A549 (cell line): ENCODE measurements around the gene PLIN5. TPM values are rescaled to one million over a fixed set of nuclear protein-coding genes. Genes with fewer than 3 reads are reported as not detected.

ENCODE experiments used
- ATAC-seq, 2 experiments: fragments of 200-7000 bp in 1 of 2; fragments of >200 bp in 1 of 2; cut with Nextera tagmentation in 1 of 2; cut with Tn5 transposase in 1 of 2; 3 replicates each; pipeline versions ENCODE4 v1.8.0 to v1.9.1; 2018 to 2020; ENCODE audit warnings: mild to moderate bottlenecking in 1 of 2, moderate library complexity in 1 of 2
- CTCF ChIA-PET: fragments of 300-600 bp; sonication (Branson Sonifier 250); formaldehyde crosslinking; extraction: SDS; loops from one replicate; lab custom pipeline; 2021; ENCODE audit warnings: antibody characterized with exemption, inconsistent platforms; lab: Yijun Ruan, JAX
- POLR2A ChIA-PET: fragments of 350-600 bp; formaldehyde crosslinking; extraction: SDS; loops from one replicate; lab custom pipeline; 2021; ENCODE audit warnings: antibody characterized with exemption, inconsistent platforms; lab: Yijun Ruan, JAX
- DNase-seq, 2 experiments: peaks; one replicate each; pipeline versions ENCODE4 v3.0.0 to v3.0.0-alpha.2; 2011 to 2016; ENCODE audit warnings: low read depth in 1 of 2, low spot score in 1 of 2
- FAIRE-seq: peaks from 2 replicates; lab custom pipeline; 2011; peaks lifted over from hg19 to GRCh38; lab: Jason Lieb, UNC
- H3K27ac ChIP-seq, 2 experiments: fragments of >200 bp; sonication (Bioruptor Twin); formaldehyde crosslinking; 3 replicates each; pipeline ENCODE4 v1.5.1; 2016 to 2017
- H3K4me1 ChIP-seq: fragments of >200 bp; sonication (Bioruptor Twin); formaldehyde crosslinking; 3 replicates; pipeline ENCODE4 v1.6.1; 2016
- H3K4me2 ChIP-seq: fragments of >200 bp; sonication (Bioruptor Twin); formaldehyde crosslinking; 3 replicates; pipeline ENCODE4 v1.6.1; 2016
- H3K4me3 ChIP-seq: fragments of >200 bp; sonication (Bioruptor Twin); formaldehyde crosslinking; 3 replicates; pipeline ENCODE4 v1.5.1; 2016
- H3K9me3 ChIP-seq: fragments of >200 bp; sonication (Bioruptor Twin); formaldehyde crosslinking; 3 replicates; pipeline ENCODE4 v1.6.1; 2016
- CHD4 ChIP-seq: fragments of 200-600 bp; sonication (generic); IDR thresholded peaks from 2 replicates; pipeline ENCODE4 v1.6.1; 2016; ENCODE audit warnings: antibody characterized with exemption, mild to moderate bottlenecking, borderline replicate concordance
- EP300 ChIP-seq, 2 experiments: fragments of >200 bp; sonication (Bioruptor Twin); formaldehyde crosslinking; IDR thresholded peaks; 2 replicates in 1 of 2; 3 replicates in 1 of 2; pipeline ENCODE4 v1.6.1; 2016 to 2017
- FOSL2 ChIP-seq, 2 experiments: fragments of 450-650 bp in 1 of 2; fragments of >200 bp in 1 of 2; sonication (Bioruptor Twin) in 1 of 2; formaldehyde crosslinking; IDR thresholded peaks; 2 replicates each; pipeline versions ENCODE4 v1.5.0 to v1.6.1; 2016 to 2020; ENCODE audit warnings: mild to moderate bottlenecking in 1 of 2, moderate library complexity in 1 of 2
- HDAC2 ChIP-seq: fragments of 200-600 bp; sonication (generic); IDR thresholded peaks from 2 replicates; pipeline ENCODE4 v1.6.1; 2016
- KDM1A ChIP-seq: fragments of 200-600 bp; sonication (generic); IDR thresholded peaks from 2 replicates; pipeline ENCODE4 v1.6.1; 2016; ENCODE audit warnings: low read depth, mild to moderate bottlenecking
- MAFK ChIP-seq: fragments of 450-650 bp; IDR thresholded peaks from 2 replicates; pipeline ENCODE4 v1.6.1; 2014; ENCODE audit not compliant: partially characterized antibody
- MAZ ChIP-seq: fragments of 150-350 bp; IDR thresholded peaks from 2 replicates; pipeline ENCODE4 v1.6.1; 2014; ENCODE audit warnings: antibody characterized with exemption, low read depth, low read length, borderline replicate concordance
- PHF8 ChIP-seq: fragments of 200-600 bp; sonication (generic); IDR thresholded peaks from 2 replicates; pipeline ENCODE4 v1.6.1; 2016; ENCODE audit warnings: low read depth, mild to moderate bottlenecking, antibody characterized with exemption, moderate library complexity, borderline replicate concordance
- POLR2A ChIP-seq: IDR thresholded peaks from 2 replicates; pipeline ENCODE4 v1.6.1; 2012; ENCODE audit warnings: mild to moderate bottlenecking, low read length
- POLR2AphosphoS2 ChIP-seq: conservative IDR thresholded peaks from 2 replicates; pipeline ENCODE4 v1.6.1; 2012; ENCODE audit warnings: low read length, improper control_type of control experiment, inconsistent platforms
- RAD21 ChIP-seq, 2 experiments: fragments of >200 bp in 1 of 2; sonication (Bioruptor Twin) in 1 of 2; formaldehyde crosslinking in 1 of 2; IDR thresholded peaks in 1 of 2; conservative IDR thresholded peaks in 1 of 2; 2 replicates in 1 of 2; 3 replicates in 1 of 2; pipeline ENCODE4 v1.6.1; 2012 to 2018; ENCODE audit warnings: inconsistent platforms in 1 of 2
- SMC3 ChIP-seq: fragments of >200 bp; sonication (Bioruptor Twin); formaldehyde crosslinking; IDR thresholded peaks from 3 replicates; pipeline ENCODE4 v1.6.1; 2018; ENCODE audit warnings: inconsistent platforms
- SREBF2 ChIP-seq: fragments of 450-650 bp; IDR thresholded peaks from 2 replicates; pipeline ENCODE4 v1.6.1; 2014; ENCODE audit warnings: mild to moderate bottlenecking, moderate library complexity
- ZFP36 ChIP-seq: fragments of 450-650 bp; IDR thresholded peaks from 2 replicates; pipeline ENCODE4 v1.6.1; 2014; ENCODE audit warnings: borderline replicate concordance; ENCODE audit not compliant: partially characterized antibody
- WGBS: methylation state at CpG from one replicate; pipeline ENCODE4 v1.1.6; 2017; ENCODE audit errors: missing lambda C conversion rate; 5-methylcytosine and 5-hydroxymethylcytosine counted together
- polyA plus RNA-seq, 4 experiments: library from polyadenylated mRNA; depleted of rRNA in 3 of 4; stranded (reverse); fragments of >200 nt; fragmentation: RNase III in 1 of 4; extraction: RNeasy Plus Mini Kit Qiagen cat#74134 plus additional on column Dnase treatment in 1 of 4; gene quantifications; 2 replicates in 3 of 4; 3 replicates in 1 of 4; pipeline ENCODE4 v1.2.3, GENCODE V29; 2011 to 2017
- TF ChIP-seq, protein P1 (sequence below): IDR thresholded peaks from 2 replicates; pipeline ENCODE4 v1.6.1; 2012; ENCODE audit warnings: low read depth, borderline replicate concordance
- TF ChIP-seq, protein P2 (sequence below): fragments of >200 bp; sonication (Bioruptor Twin); formaldehyde crosslinking; IDR thresholded peaks from 3 replicates; pipeline ENCODE4 v1.6.1; 2016
- TF ChIP-seq, protein P3 (sequence below): IDR thresholded peaks from 2 replicates; pipeline ENCODE4 v1.6.1; 2012
- TF ChIP-seq, protein P4 (sequence below): fragments of >200 bp; sonication (Bioruptor Twin); formaldehyde crosslinking; IDR thresholded peaks from 3 replicates; pipeline ENCODE4 v1.5.1; 2016
- TF ChIP-seq, protein P5 (sequence below): fragments of 250-450 bp; sonication (Bioruptor Pico); IDR thresholded peaks from 2 replicates; pipeline ENCODE4 v1.5.0; 2021; ENCODE audit warnings: mild to moderate bottlenecking, moderate library complexity, borderline replicate concordance

PLIN5 gene
- polyA plus RNA-seq, 2 of the 4 experiments (the other 2 are of a cell fraction): 0.08 to 0.25 TPM

DNA sequence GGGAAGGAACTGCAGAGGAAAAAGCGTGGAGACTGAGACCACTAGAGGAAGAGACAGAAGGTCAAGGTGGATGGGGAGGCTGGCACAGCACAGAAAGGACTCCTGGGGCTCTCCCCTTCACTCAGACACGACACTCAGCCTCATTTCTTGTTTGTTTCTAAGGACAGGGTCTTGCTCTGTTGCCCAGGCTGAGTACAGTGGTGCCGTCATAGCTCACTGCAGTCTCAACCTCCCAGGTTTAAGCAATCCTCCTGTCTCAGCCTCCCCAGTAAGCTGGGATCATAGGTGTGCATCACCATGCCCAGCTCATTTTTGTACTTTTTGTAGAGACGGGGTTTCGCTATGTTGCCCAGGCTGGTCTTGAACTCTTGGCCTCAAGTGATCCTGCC lies 35.9 kb upstream of the PLIN5 start (continued):
- TF ChIP-seq, protein P1, sequence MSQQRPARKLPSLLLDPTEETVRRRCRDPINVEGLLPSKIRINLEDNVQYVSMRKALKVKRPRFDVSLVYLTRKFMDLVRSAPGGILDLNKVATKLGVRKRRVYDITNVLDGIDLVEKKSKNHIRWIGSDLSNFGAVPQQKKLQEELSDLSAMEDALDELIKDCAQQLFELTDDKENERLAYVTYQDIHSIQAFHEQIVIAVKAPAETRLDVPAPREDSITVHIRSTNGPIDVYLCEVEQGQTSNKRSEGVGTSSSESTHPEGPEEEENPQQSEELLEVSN: no peak

DNA sequence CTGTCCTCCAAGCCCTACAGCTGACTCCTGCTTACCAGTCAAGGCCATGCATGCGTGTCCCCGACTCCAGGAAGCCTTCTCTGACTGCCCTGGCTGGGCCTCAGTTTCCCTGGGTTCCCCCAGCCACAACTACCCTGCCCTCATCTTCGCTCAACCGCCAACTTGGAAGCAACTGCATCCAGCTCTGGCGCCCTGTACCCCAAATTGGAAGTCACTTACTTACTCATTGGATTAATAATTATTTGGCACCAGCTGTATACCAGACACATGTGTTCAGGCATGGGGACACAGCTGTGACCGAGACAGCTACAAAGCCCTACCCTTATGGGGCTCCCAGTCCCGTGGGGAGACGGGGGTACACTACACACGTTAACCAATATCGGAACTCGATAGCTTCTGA lies 35.4 kb upstream of the PLIN5 start:
- H3K9me3 ChIP-seq: no peaks in the 10 kb centered on the region
- H3K27ac ChIP-seq: no peak overlapping the region
- 83% methylated on average over 11 of the region's 11 CpGs for WGBS
- DNase-seq (no peak), FAIRE-seq (no peak), ATAC-seq (no peak)
- H3K4me3 ChIP-seq: no peak overlapping the region
- ChIA-PET POLR2A (no interaction called here), CTCF (interaction anchor here (0.6 to 11.8 kb wide), 9 partner anchors 9 to 299 kb away, joined by 3 to 118 read pairs (median 4); partner anchors contain the start of gene SEMA6B)
- TF ChIP-seq POLR2AphosphoS2: no peak
- TF ChIP-seq SREBF2: no peak
- no peak for TF ChIP-seq POLR2A
- TF ChIP-seq MAFK: no peak
- peaks cover 18% of the 10 kb centered on the region for H3K4me1 ChIP-seq
- no peak overlapping the region for H3K4me2 ChIP-seq

DNA sequence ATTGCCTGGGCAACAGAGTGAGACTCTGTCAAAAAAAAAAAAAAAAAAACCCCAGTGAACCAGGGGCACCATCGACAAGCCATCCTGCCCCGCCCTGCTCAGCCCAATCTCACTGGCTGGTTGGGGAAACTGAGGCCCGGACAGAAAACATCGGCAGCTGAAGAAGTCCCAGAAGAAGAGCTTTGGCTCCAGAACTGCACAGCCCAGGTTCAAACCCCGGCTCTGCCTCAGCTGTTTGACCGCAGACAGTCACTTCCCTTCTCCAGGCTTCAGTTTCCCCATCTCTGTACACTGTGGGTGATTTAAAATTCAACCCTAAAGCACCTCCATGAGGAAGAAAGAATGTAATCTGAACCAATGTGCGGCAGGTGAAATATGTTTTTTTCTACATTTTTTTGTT lies 33.9 kb upstream of the PLIN5 start:
- POLR2A ChIA-PET: no interaction called here

DNA sequence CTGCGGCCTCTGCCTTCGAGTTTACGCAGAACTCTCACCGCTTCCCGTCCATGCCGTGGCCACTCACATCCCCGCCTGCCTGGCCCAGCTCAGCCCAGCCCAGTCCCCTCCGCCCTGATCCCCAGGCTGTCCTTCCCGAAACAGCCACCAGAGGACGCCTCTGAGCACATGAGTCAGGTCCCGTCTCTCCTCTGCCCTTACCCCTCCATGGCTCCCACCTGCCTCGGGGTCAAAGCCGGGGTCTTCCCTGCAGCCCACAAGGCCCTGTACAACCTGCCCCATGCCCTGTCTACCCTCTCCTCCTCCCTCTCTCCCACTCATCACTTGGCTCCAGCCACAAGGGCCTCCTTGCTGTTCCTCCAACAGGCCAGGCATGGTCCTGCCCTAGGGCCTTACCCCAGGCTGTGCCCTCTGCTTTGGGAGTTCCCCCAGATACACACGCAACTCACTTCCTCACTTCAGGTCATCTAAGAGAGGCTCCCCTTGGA lies 32.6 kb upstream of the PLIN5 start:
- no peak overlapping the region for H3K4me2 ChIP-seq
- ATAC-seq (peak; percentile 85 to 91), DNase-seq (peak in 1 of 2 experiments; percentile 80), FAIRE-seq (no peak)
- peaks cover 8% of the 10 kb centered on the region; the same call in 2 of the 3 replicates for H3K4me1 ChIP-seq
- 39% methylated on average over 6 of the region's 14 CpGs for WGBS
- CTCF ChIA-PET: interaction anchor here (0.7 to 11.8 kb wide), 20 partner anchors 9 to 92 kb away, joined by 3 to 118 read pairs (median 6); partner anchors contain the start of gene SEMA6B
- H3K9me3 ChIP-seq: no peaks in the 10 kb centered on the region
- H3K4me3 ChIP-seq: no peak overlapping the region
- POLR2A ChIA-PET: interaction anchor here (0.9 kb wide), 1 partner anchor 9 kb away, joined by 4 read pairs; the partner anchor contains the start of gene SEMA6B
- H3K27ac ChIP-seq: peak overlapping the region in 1 of 2 experiments; percentile 58; a peak in 2 of 6 replicates
- TF ChIP-seq ZFP36 (peak; percentile 94), KDM1A (peak; percentile 87; the same call in 1 of the 2 replicates), CHD4 (peak; percentile 82; the same call in 1 of the 2 replicates), PHF8 (no peak), SMC3 (peak; percentile 53; the same call in 2 of the 3 replicates), FOSL2 (IDR thresholded peaks at IDR 0.05) (no peak), FOSL2 (CRISPR knock-in tag; IDR thresholded peaks at IDR 0.05) (peak; percentile 72), RAD21 (conservative IDR thresholded peaks at IDR 0.05 in 1 of 2, IDR thresholded peaks at IDR 0.05 in 1 of 2) (peak; percentile 27 to 48; a peak in 4 of 5 replicates)
- TF ChIP-seq, protein P2, sequence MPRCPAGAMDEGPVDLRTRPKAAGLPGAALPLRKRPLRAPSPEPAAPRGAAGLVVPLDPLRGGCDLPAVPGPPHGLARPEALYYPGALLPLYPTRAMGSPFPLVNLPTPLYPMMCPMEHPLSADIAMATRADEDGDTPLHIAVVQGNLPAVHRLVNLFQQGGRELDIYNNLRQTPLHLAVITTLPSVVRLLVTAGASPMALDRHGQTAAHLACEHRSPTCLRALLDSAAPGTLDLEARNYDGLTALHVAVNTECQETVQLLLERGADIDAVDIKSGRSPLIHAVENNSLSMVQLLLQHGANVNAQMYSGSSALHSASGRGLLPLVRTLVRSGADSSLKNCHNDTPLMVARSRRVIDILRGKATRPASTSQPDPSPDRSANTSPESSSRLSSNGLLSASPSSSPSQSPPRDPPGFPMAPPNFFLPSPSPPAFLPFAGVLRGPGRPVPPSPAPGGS: no peak
- TF ChIP-seq, protein P3, sequence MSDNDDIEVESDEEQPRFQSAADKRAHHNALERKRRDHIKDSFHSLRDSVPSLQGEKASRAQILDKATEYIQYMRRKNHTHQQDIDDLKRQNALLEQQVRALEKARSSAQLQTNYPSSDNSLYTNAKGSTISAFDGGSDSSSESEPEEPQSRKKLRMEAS: no peak
- TF ChIP-seq, protein P1: no peak
- TF ChIP-seq, protein P4, sequence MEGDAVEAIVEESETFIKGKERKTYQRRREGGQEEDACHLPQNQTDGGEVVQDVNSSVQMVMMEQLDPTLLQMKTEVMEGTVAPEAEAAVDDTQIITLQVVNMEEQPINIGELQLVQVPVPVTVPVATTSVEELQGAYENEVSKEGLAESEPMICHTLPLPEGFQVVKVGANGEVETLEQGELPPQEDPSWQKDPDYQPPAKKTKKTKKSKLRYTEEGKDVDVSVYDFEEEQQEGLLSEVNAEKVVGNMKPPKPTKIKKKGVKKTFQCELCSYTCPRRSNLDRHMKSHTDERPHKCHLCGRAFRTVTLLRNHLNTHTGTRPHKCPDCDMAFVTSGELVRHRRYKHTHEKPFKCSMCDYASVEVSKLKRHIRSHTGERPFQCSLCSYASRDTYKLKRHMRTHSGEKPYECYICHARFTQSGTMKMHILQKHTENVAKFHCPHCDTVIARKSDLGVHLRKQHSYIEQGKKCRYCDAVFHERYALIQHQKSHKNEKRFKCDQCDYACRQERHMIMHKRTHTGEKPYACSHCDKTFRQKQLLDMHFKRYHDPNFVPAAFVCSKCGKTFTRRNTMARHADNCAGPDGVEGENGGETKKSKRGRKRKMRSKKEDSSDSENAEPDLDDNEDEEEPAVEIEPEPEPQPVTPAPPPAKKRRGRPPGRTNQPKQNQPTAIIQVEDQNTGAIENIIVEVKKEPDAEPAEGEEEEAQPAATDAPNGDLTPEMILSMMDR: peak; percentile 58

More for the DNA sequence above, 33.9 kb upstream of the PLIN5 start:
- no peak for ATAC-seq
- H3K4me1 ChIP-seq: peaks cover 8% of the 10 kb centered on the region; the same call in 2 of the 3 replicates
- CTCF ChIA-PET: interaction anchor here (0.6 to 11.8 kb wide), 9 partner anchors 9 to 137 kb away, joined by 3 to 118 read pairs (median 15); partner anchors contain the start of gene SEMA6B
- no peak for FAIRE-seq
- H3K4me3 ChIP-seq: no peak overlapping the region
- 80% methylated on average over 7 of the region's 7 CpGs for WGBS
- no peak for DNase-seq
- H3K27ac ChIP-seq: no peak overlapping the region
- no peaks in the 10 kb centered on the region for H3K9me3 ChIP-seq
- no peak for TF ChIP-seq EP300 (IDR thresholded peaks at IDR 0.05)
- TF ChIP-seq RAD21 (conservative IDR thresholded peaks at IDR 0.05 in 1 of 2, IDR thresholded peaks at IDR 0.05 in 1 of 2): no peak
- TF ChIP-seq HDAC2: no peak
- TF ChIP-seq POLR2AphosphoS2: no peak
- TF ChIP-seq MAZ: no peak
- TF ChIP-seq, protein P5, sequence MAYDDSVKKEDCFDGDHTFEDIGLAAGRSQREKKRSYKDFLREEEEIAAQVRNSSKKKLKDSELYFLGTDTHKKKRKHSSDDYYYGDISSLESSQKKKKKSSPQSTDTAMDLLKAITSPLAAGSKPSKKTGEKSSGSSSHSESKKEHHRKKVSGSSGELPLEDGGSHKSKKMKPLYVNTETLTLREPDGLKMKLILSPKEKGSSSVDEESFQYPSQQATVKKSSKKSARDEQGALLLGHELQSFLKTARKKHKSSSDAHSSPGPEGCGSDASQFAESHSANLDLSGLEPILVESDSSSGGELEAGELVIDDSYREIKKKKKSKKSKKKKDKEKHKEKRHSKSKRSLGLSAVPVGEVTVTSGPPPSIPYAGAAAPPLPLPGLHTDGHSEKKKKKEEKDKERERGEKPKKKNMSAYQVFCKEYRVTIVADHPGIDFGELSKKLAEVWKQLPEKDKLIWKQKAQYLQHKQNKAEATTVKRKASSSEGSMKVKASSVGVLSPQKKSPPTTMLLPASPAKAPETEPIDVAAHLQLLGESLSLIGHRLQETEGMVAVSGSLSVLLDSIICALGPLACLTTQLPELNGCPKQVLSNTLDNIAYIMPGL: no peak
- H3K4me2 ChIP-seq: no peak overlapping the region
